Measurements from ENCODE around the gene RPL6.

The RPL6 gene

DNA sequence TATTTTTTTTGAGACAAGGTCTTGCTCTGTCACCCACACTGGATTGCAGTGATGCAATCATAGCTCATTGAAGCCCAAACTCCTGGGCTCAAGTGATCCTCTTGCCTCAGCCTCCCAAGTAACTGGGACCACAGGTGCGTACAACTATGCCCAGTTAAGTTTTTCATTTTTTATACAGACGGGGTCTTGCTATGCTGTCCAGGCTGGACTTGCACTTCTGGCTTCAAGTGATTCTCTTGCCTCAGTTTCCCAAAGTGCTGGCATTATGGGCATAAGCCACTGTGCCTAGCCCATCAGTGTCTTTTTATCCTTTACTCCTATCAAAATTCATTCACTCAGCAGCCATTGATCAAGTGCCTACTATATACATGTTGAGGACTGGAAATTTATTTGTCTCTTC, 18.4 kb upstream of the RPL6 start:
- no peak overlapping the region for H3K4me3 ChIP-seq (ENCODE audit: low read depth, low read length)
- TF ChIP-seq CTCF (IDR thresholded peaks at IDR 0.05; ENCODE audit: low read depth, low read length) = no peak

DNA sequence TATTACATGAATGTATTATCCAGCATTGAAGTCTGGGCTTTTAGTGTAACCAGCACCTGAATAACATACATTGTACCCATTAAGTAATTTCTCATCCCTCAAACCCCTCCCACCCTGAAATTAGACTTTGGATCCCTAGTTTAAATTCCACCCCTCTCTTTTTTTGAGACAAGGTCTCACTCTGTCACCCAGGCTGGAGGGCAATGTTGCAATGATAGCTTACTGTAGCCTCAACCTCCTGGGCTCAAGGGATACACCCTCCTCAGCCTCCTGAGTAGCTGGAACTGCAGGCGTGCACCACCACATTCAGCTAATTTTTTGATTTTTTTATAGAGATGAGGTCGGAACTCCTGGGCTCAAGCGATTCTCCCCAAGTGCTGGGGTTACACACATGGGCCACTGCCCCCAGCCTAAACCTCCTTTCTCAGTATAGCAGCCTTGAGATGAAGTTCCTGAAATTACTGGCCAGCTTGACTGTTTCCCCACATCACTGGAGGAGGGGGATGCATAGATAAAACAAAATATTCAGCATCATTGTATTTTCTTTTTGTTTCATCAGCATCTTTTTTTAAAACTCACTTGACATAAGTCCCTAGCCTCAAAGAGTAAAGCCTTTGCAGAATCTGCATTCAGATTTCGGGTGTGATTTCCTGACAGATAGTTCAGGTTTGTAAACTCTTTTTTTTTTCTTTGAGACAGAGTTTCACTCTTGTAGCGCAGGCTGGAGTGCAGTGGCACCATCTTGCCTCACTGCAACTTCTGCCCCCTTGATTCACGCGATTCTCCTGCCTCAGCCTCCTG, 16.4 kb upstream of the RPL6 start:
- H3K4me3 ChIP-seq (ENCODE audit: low read depth, low read length) = no peak overlapping the region
- TF ChIP-seq CTCF (IDR thresholded peaks at IDR 0.05; ENCODE audit: low read depth, low read length) = no peak

DNA sequence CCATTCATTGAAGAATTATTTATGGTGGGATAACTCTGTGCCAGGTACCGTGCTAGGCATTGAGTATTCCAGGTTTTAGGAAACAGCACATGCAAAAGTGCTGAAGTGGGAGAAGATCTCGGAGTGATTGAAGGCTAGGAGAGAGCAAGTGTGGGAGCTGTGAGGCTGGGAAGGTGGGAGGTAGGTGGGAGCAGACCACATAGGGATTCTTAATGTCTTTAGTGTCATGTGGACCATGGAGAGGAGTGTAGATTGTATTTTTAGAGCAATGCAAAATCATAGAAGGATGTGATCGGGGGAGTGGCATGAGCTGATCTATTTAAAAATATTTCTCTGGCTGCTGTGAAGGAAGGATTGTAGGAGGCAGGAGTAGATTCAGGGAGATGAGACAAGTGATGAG, 14.7 kb upstream of the RPL6 start:
- no peak overlapping the region for H3K4me3 ChIP-seq (ENCODE audit: low read depth, low read length)
- TF ChIP-seq CTCF (IDR thresholded peaks at IDR 0.05; ENCODE audit: low read depth, low read length) = no peak

DNA sequence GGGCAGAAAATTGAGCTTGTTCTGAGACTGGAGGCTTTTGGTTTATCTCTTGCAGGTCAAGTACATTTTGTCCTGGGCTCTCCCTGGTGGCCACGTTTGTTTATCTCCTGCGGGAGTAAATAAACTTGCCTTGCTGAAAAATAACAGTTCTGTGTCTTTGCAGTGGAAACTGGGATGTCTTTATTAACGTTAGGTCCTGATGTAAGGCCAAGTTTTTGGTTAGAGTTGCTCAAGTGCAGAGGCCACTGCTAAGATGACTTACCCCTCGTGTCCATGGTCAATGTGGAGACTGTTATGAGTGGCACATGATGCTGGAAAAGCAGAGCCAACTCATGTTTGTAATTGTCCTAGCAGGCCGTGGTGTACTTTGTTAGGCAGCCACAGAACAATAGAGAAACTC, 13.1 kb upstream of the RPL6 start:
- H3K4me3 ChIP-seq (ENCODE audit: low read depth, low read length) = no peak overlapping the region
- no peak for TF ChIP-seq CTCF (IDR thresholded peaks at IDR 0.05; ENCODE audit: low read depth, low read length)

- TF ChIP-seq CTCF (IDR thresholded peaks at IDR 0.05; ENCODE audit: low read depth, low read length) = no peak
- H3K4me3 ChIP-seq (ENCODE audit: low read depth, low read length) = no peak overlapping the region
These were observed 12.0 kb upstream of the RPL6 start for GRCh38 chr12:112421363-112421762.

DNA sequence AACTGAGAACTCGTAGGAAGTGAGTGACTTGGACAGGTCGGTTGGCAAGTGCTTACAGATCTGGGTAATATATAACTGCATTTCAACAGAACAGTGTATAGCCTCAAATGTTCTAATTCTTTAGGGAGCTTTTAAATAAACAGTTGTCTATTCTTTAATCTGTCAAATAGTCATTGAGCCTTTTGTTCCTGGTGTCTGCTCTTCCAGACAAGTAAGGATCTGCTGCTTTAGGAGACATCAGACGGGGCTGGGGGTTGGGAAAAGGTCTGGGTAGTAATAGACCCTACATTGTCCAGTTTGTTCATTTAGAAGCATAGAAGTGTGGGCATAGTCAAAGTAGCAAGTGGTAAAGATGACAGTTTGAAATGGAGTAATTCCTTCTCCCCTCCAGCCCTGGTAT, 11.3 kb upstream of the RPL6 start:
- no peak for TF ChIP-seq CTCF (IDR thresholded peaks at IDR 0.05; ENCODE audit: low read depth, low read length)
- no peak overlapping the region for H3K4me3 ChIP-seq (ENCODE audit: low read depth, low read length)

DNA sequence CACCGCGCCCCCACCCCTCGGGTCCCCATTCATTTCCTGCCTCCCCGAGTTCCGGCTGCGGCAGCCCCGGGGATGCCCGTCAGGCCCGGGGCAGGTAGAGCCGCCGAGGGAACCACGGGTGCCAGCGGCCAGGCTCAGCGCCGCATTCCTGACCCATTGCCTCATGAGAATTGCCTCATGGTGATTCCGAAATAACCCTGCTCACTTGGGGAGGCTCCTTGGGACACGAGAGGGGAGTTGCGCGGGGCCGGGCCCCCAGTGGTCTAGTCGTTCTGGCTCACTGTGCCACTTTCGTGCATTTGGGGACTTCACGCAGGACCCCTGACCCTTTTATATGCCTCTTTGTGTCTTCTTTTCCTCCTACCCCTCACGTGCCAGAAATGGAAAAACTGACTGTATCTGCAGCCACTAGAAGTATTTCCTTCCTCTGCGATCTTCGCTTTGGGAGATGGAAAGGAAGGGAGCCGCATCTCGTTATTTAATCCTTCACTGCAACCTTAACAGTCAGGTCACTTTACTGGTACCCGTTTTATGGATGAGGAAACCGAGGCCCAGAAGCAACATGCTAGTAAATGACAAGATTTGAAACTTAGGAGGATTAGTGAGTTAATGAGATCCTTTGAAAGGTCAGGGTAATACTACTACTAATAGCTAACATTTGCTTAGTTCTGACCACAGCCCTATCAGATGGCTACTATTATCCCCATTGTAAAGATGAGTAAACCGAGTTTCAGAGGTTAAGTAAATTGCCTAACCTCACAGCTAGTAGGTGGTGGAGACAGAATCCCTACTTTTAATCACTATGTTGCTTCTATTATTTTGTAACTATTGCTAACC, 10.1 kb upstream of the RPL6 start:
- TF ChIP-seq CTCF (IDR thresholded peaks at IDR 0.05; ENCODE audit: low read depth, low read length) = no peak; the same call in 1 of the 2 replicates
- H3K4me3 ChIP-seq (ENCODE audit: low read depth, low read length) = peak overlapping the region; percentile 93

All from WI38 (cell line).